HepG2 (cell line): ENCODE measurements around the gene CASZ1. TPM values are rescaled to one million over a fixed set of nuclear protein-coding genes. Genes with fewer than 3 reads are reported as not detected.

Experiments used
- ATAD3A ChIP-seq: sonication (generic); formaldehyde crosslinking; IDR thresholded peaks from 2 replicates; pipeline ENCODE4 v1.4.0; 2020; ENCODE audit warnings: missing genetic modification reagents
- DMAP1 ChIP-seq: IDR thresholded peaks from 2 replicates; pipeline ENCODE4 v1.6.1; 2016
- DNMT1 ChIP-seq: sonication (generic); formaldehyde crosslinking; IDR thresholded peaks from 2 replicates; pipeline ENCODE4 v1.5.1; 2020; ENCODE audit warnings: mild to moderate bottlenecking, missing genetic modification reagents
- ELF3 ChIP-seq: IDR thresholded peaks from 2 replicates; pipeline ENCODE4 v1.6.1; 2016; ENCODE audit warnings: missing genetic modification reagents, missing compliant biosample characterization
- HNRNPLL ChIP-seq: fragments of 200-400 bp; formaldehyde crosslinking; IDR thresholded peaks from 2 replicates; pipeline ENCODE4 v1.6.1; 2017; ENCODE audit warnings: mild to moderate bottlenecking, low read depth, low read length; ENCODE audit not compliant: poor library complexity, severe bottlenecking
- NFYC ChIP-seq: IDR thresholded peaks from 2 replicates; pipeline ENCODE4 v1.6.1; 2016; ENCODE audit warnings: missing genetic modification reagents, missing compliant biosample characterization
- NRL ChIP-seq: sonication (generic); formaldehyde crosslinking; IDR thresholded peaks from 2 replicates; pipeline ENCODE4 v1.5.0; 2020; ENCODE audit warnings: missing genetic modification reagents, mild to moderate bottlenecking, moderate library complexity, borderline replicate concordance
- POLR2G ChIP-seq: fragments of 200-400 bp; formaldehyde crosslinking; IDR thresholded peaks from 2 replicates; pipeline ENCODE4 v1.6.1; 2018; ENCODE audit warnings: mild to moderate bottlenecking, low read depth, low read length, moderate library complexity
- RXRB ChIP-seq: IDR thresholded peaks from 2 replicates; pipeline ENCODE4 v1.6.1; 2016; ENCODE audit warnings: borderline replicate concordance, missing genetic modification reagents, missing compliant biosample characterization
- SRF ChIP-seq: IDR thresholded peaks from 2 replicates; pipeline ENCODE4 v1.6.1; 2011; ENCODE audit warnings: mild to moderate bottlenecking, low read depth, low read length, moderate library complexity
- ZMYM2 ChIP-seq: sonication (generic); formaldehyde crosslinking; IDR thresholded peaks from 2 replicates; pipeline ENCODE4 v1.8.0; 2022; ENCODE audit warnings: mild to moderate bottlenecking, missing genetic modification reagents
- ZNF225 ChIP-seq: sonication (generic); formaldehyde crosslinking; IDR thresholded peaks from 2 replicates; pipeline ENCODE4 v1.4.0; 2020; ENCODE audit warnings: mild to moderate bottlenecking, missing genetic modification reagents
- ZNF543 ChIP-seq: sonication (generic); formaldehyde crosslinking; IDR thresholded peaks from 2 replicates; pipeline ENCODE4 v1.4.0; 2020; ENCODE audit warnings: mild to moderate bottlenecking, missing genetic modification reagents
- ZNF652 ChIP-seq: IDR thresholded peaks from 2 replicates; pipeline ENCODE4 v1.6.1; 2016; ENCODE audit warnings: low read depth, borderline replicate concordance
- ZNF713 ChIP-seq: sonication (generic); formaldehyde crosslinking; IDR thresholded peaks from 2 replicates; pipeline ENCODE4 v1.4.0; 2020; ENCODE audit warnings: mild to moderate bottlenecking, missing genetic modification reagents
- ZNF788 ChIP-seq: sonication (generic); formaldehyde crosslinking; IDR thresholded peaks from 2 replicates; pipeline ENCODE4 v1.5.0; 2020; ENCODE audit warnings: mild to moderate bottlenecking, missing genetic modification reagents, borderline replicate concordance
- ZNF839 ChIP-seq: sonication (generic); formaldehyde crosslinking; IDR thresholded peaks from 2 replicates; pipeline ENCODE4 v1.4.0; 2020; ENCODE audit warnings: missing genetic modification reagents, mild to moderate bottlenecking, borderline replicate concordance
- polyA plus RNA-seq, 8 experiments: library from polyadenylated mRNA; depleted of rRNA in 3 of 8; stranded (reverse) in 7 of 8; unstranded in 1 of 8; fragments of >200 nt; fragmentation: Illumina TruSeq in 4 of 8; extraction: Trizol in 4 of 8; gene quantifications; 2 replicates each; pipeline versions ENCODE4 v1.2.1 to v1.2.3, GENCODE V29; 2011 to 2016; ENCODE audit warnings: low read depth in 4 of 8, missing spikeins in 1 of 8, mixed read lengths in 1 of 8; ENCODE audit not compliant: insufficient read depth in 1 of 8
- total RNA-seq, 5 experiments: library from RNA; depleted of rRNA; stranded (reverse); fragments of >200 nt; fragmentation: Illumina TruSeq; extraction: Trizol; gene quantifications; 2 replicates each; pipeline ENCODE4 v1.2.3, GENCODE V29; 2016; ENCODE audit warnings: low read depth in 1 of 5
- TF ChIP-seq, protein P1 (sequence below): IDR thresholded peaks from 2 replicates; pipeline ENCODE4 v1.4.0; 2020; ENCODE audit warnings: mild to moderate bottlenecking, missing genetic modification reagents
- TF ChIP-seq, protein P2 (sequence below): sonication (generic); formaldehyde crosslinking; conservative IDR thresholded peaks from 2 replicates; pipeline ENCODE4 v1.8.1; 2023; ENCODE audit warnings: missing genetic modification reagents
- TF ChIP-seq, protein P3 (sequence below): sonication (generic); formaldehyde crosslinking; IDR thresholded peaks from 2 replicates; pipeline ENCODE4 v1.4.0; 2020; ENCODE audit warnings: missing genetic modification reagents, borderline replicate concordance

The CASZ1 gene
- total and polyA plus RNA-seq, 2 of the 13 experiments (the other 11 are each of a cell fraction or from before 2014, with no cell fraction given), result 1.9 to 3.7 TPM

DNA sequence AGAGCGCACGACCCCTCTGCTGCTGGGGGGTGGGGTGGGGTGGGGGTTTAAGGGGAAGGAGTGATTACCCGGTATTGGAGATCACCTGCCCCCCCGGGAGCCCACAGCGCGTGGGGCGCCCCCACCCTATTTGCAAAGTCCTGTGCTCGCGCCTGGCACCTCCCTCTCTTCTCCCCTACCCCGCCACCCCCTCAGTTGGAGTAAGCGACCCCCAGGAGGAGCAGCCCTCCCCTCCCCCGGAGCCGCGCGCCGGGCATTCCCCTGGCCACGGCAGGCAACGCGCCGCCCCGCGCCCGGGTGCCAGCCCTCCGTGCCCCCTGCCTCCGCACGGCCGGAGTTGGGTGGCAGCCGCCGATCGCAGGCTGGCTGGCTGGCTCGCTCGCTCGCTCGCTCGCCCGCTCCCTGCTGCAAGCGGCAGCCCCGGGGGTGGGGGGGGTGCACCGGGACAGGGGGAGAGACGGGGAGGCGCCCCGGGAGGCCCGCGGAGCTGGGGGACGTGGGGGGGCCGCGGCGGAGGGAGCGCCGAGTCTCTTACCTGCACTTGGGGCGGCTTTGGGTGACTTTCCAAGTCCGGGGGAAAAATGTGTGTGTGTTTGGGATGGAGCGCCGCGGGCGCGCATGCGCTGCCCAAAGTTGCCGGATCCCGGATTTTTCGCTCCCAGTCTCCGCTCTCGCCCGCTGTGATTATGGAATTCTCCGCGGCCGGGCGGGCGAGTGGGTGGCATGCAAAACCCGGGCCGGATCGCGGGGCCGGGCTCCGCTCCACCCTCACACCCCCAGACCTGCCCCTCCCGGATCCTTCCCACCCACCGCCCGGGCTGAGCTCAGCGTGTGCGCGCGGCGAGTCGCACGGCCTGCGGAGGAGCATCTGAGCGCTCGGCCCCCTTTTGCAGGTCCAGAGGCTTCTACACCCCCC, at the start of gene CASZ1 (continued):
- TF ChIP-seq, protein P1, sequence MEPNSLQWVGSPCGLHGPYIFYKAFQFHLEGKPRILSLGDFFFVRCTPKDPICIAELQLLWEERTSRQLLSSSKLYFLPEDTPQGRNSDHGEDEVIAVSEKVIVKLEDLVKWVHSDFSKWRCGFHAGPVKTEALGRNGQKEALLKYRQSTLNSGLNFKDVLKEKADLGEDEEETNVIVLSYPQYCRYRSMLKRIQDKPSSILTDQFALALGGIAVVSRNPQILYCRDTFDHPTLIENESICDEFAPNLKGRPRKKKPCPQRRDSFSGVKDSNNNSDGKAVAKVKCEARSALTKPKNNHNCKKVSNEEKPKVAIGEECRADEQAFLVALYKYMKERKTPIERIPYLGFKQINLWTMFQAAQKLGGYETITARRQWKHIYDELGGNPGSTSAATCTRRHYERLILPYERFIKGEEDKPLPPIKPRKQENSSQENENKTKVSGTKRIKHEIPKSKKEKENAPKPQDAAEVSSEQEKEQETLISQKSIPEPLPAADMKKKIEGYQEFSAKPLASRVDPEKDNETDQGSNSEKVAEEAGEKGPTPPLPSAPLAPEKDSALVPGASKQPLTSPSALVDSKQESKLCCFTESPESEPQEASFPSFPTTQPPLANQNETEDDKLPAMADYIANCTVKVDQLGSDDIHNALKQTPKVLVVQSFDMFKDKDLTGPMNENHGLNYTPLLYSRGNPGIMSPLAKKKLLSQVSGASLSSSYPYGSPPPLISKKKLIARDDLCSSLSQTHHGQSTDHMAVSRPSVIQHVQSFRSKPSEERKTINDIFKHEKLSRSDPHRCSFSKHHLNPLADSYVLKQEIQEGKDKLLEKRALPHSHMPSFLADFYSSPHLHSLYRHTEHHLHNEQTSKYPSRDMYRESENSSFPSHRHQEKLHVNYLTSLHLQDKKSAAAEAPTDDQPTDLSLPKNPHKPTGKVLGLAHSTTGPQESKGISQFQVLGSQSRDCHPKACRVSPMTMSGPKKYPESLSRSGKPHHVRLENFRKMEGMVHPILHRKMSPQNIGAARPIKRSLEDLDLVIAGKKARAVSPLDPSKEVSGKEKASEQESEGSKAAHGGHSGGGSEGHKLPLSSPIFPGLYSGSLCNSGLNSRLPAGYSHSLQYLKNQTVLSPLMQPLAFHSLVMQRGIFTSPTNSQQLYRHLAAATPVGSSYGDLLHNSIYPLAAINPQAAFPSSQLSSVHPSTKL (CRISPR knock-in tag), result 0 out of 2 replicates have a peak, but pooled peaks have one; percentile 21
- TF ChIP-seq, protein P2, sequence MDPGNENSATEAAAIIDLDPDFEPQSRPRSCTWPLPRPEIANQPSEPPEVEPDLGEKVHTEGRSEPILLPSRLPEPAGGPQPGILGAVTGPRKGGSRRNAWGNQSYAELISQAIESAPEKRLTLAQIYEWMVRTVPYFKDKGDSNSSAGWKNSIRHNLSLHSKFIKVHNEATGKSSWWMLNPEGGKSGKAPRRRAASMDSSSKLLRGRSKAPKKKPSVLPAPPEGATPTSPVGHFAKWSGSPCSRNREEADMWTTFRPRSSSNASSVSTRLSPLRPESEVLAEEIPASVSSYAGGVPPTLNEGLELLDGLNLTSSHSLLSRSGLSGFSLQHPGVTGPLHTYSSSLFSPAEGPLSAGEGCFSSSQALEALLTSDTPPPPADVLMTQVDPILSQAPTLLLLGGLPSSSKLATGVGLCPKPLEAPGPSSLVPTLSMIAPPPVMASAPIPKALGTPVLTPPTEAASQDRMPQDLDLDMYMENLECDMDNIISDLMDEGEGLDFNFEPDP (CRISPR knock-in tag), result no peak
- TF ChIP-seq HNRNPLL (peak; percentile 45), ZNF713 (CRISPR knock-in tag) (no peak), ELF3 (CRISPR knock-in tag) (0 out of 2 replicates have a peak, but pooled peaks have one; percentile 17), NRL (CRISPR knock-in tag) (no peak; the same call in 1 of the 2 replicates), SRF (no peak), NFYC (CRISPR knock-in tag) (no peak), POLR2G (no peak), RXRB (peak; percentile 28; the same call in 1 of the 2 replicates), DNMT1 (CRISPR knock-in tag) (no peak), ZNF652 (CRISPR knock-in tag) (no peak), ZNF225 (CRISPR knock-in tag) (no peak), ZMYM2 (CRISPR knock-in tag) (no peak), ZNF788 (CRISPR knock-in tag) (no peak), DMAP1 (CRISPR knock-in tag) (no peak), ZNF839 (CRISPR knock-in tag) (no peak), ZNF543 (no peak), ATAD3A (CRISPR knock-in tag) (no peak)
- TF ChIP-seq, protein P3, sequence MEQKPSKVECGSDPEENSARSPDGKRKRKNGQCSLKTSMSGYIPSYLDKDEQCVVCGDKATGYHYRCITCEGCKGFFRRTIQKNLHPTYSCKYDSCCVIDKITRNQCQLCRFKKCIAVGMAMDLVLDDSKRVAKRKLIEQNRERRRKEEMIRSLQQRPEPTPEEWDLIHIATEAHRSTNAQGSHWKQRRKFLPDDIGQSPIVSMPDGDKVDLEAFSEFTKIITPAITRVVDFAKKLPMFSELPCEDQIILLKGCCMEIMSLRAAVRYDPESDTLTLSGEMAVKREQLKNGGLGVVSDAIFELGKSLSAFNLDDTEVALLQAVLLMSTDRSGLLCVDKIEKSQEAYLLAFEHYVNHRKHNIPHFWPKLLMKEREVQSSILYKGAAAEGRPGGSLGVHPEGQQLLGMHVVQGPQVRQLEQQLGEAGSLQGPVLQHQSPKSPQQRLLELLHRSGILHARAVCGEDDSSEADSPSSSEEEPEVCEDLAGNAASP (CRISPR knock-in tag), result 0 out of 2 replicates have a peak, but pooled peaks have one; percentile 37
